Astrocyte (in vitro differentiated cells and primary cell): ENCODE results near the gene PMP22. TPM values are rescaled to one million over a fixed set of nuclear protein-coding genes. Genes with fewer than 3 reads are reported as not detected.
A peak's percentile ranks its signal among the peaks of the same experiment; 100 is the strongest.

Experiments used
- DNase-seq: peaks from one replicate; pipeline ENCODE4 v3.0.0-alpha.2; 2010; ENCODE audit warnings: low read depth
- FAIRE-seq: peaks from 2 replicates; lab custom pipeline; 2011; peaks lifted over from hg19 to GRCh38; lab: Jason Lieb, UNC
- H2AFZ ChIP-seq: 2 replicates; pipeline ENCODE4 v1.6.0; 2012; ENCODE audit warnings: low read depth, low read length, inconsistent platforms
- H3K27ac ChIP-seq: 2 replicates; pipeline ENCODE4 v1.5.1; 2011; ENCODE audit warnings: low read depth, low read length, inconsistent platforms
- H3K27me3 ChIP-seq: 2 replicates; pipeline ENCODE4 v1.6.0; 2011; ENCODE audit warnings: low read length, inconsistent platforms; ENCODE audit not compliant: insufficient read depth
- H3K36me3 ChIP-seq: 2 replicates; pipeline ENCODE4 v1.5.1; 2011; ENCODE audit warnings: low read length, inconsistent platforms; ENCODE audit not compliant: insufficient read depth
- H3K4me1 ChIP-seq: 2 replicates; pipeline ENCODE4 v1.5.1; 2011; ENCODE audit warnings: low read length, inconsistent platforms; ENCODE audit not compliant: insufficient read depth
- H3K4me2 ChIP-seq: 2 replicates; pipeline ENCODE4 v1.6.0; 2012; ENCODE audit warnings: low read length, inconsistent platforms
- H3K4me3 ChIP-seq: 2 replicates; pipeline ENCODE4 v1.5.1; 2011; ENCODE audit warnings: low read depth, mild to moderate bottlenecking, low read length, inconsistent platforms; ENCODE audit not compliant: insufficient read depth
- H3K79me2 ChIP-seq: 2 replicates; pipeline ENCODE4 v1.6.0; 2012; ENCODE audit warnings: mild to moderate bottlenecking, low read length, inconsistent platforms; ENCODE audit not compliant: insufficient read depth
- H3K9ac ChIP-seq: 2 replicates; pipeline ENCODE4 v1.6.0; 2012; ENCODE audit warnings: mild to moderate bottlenecking, low read length, inconsistent platforms
- H3K9me3 ChIP-seq: 2 replicates; pipeline ENCODE4 v1.5.1; 2012; ENCODE audit warnings: low read depth, mild to moderate bottlenecking, low read length, inconsistent platforms; ENCODE audit not compliant: insufficient read depth
- H4K20me1 ChIP-seq: 2 replicates; pipeline ENCODE4 v1.6.0; 2012; ENCODE audit warnings: low read length, inconsistent platforms; ENCODE audit not compliant: insufficient read depth
- H3K27ac Mint-ChIP-seq: one replicate; pipeline ENCODE4 v1.8.0; 2021; ENCODE audit warnings: mild to moderate bottlenecking, mixed read lengths; ENCODE audit not compliant: unreplicated experiment
- H3K27me3 Mint-ChIP-seq: one replicate; pipeline ENCODE4 v1.8.0; 2021; ENCODE audit warnings: low read depth, mixed read lengths; ENCODE audit not compliant: unreplicated experiment
- H3K36me3 Mint-ChIP-seq: one replicate; pipeline ENCODE4 v1.8.0; 2021; ENCODE audit warnings: low read depth, mixed read lengths; ENCODE audit not compliant: unreplicated experiment
- H3K4me1 Mint-ChIP-seq: one replicate; pipeline ENCODE4 v1.8.0; 2021; ENCODE audit warnings: low read depth, mixed read lengths; ENCODE audit not compliant: unreplicated experiment
- H3K4me3 Mint-ChIP-seq: one replicate; pipeline ENCODE4 v1.8.0; 2021; ENCODE audit warnings: mild to moderate bottlenecking, moderate library complexity, mixed read lengths; ENCODE audit not compliant: unreplicated experiment
- H3K9me3 Mint-ChIP-seq: one replicate; pipeline ENCODE4 v1.8.0; 2021; ENCODE audit warnings: mild to moderate bottlenecking, mixed read lengths; ENCODE audit not compliant: unreplicated experiment
- EZH2 ChIP-seq: IDR thresholded peaks from 2 replicates; pipeline ENCODE4 v1.6.1; 2012; ENCODE audit warnings: mild to moderate bottlenecking, low read length, inconsistent platforms; ENCODE audit not compliant: insufficient read depth
- total RNA-seq: library from RNA; stranded (reverse); gene quantifications from 2 replicates; pipeline ENCODE4 v1.2.1, GENCODE V29; 2021
- TF ChIP-seq, protein P1 (sequence below): IDR thresholded peaks from 2 replicates; pipeline ENCODE4 v1.5.1; 2011; ENCODE audit warnings: low read depth, mild to moderate bottlenecking, inconsistent platforms, low read length, moderate library complexity; ENCODE audit not compliant: insufficient read depth

PMP22 gene
- total RNA-seq, 1 donor from 2014 or later = 41.7 TPM

DNA sequence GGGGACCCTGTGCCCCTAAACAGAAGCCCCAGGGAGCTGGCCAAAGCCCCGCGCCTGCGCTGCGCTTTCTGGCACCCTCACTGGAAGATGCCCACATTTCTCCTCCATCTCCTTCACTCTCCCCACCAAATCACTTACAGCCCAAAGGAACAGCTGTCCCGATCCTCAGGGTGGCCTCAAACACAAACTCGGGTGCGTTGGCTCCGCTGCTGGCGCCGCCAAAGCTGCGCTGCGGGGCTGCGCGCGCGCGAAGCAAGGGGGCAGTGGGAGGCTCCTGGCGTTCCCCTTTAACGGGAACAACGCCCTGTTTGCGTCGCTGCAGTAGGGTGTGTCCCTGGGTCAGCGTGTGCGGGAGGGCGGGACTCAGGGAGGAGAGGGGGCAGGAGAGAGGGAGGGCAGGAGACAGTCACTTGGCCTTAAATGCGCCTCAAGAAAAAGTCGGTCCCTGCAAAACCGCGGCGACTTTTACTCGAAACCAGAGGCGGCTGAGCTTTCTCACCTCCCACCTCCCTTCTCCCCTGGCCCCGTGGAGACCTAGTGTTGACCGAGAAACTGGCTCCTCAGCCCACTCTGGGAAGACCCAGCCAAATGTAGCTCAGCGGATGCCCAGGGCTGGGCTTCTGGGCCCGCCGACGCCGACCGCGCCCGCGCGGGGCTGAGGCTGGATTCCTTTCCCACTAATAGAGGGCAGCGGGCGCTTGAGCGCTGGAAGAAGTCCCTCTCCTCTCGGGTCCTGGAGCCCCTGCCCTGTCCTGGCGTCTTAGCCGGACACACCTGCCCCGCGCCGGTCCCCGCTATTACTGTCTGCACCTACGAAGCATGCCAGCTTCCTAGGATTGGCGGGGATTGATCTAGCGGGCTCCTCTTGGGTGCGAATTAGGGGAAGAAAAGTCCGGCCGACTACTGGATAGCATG, 2.6 kb downstream of the PMP22 start:
- Histone ChIP-seq H3K79me2 (peaks cover 15% of the 10 kb centered on the region), H2AFZ (peak overlapping the region; percentile 90), H3K4me1 (peaks cover 26% of the 10 kb centered on the region), H3K27ac (peak overlapping the region; percentile 56), H3K9me3 (no peaks in the 10 kb centered on the region), H4K20me1 (peaks cover 7% of the 10 kb centered on the region), H3K36me3 (no peaks in the 10 kb centered on the region), H3K27me3 (peaks cover 23% of the 10 kb centered on the region), H3K4me3 (peak overlapping the region; percentile 77), H3K9ac (peak overlapping the region; percentile 85), H3K4me2 (peak overlapping the region; percentile 97)
- TF ChIP-seq, protein P1, sequence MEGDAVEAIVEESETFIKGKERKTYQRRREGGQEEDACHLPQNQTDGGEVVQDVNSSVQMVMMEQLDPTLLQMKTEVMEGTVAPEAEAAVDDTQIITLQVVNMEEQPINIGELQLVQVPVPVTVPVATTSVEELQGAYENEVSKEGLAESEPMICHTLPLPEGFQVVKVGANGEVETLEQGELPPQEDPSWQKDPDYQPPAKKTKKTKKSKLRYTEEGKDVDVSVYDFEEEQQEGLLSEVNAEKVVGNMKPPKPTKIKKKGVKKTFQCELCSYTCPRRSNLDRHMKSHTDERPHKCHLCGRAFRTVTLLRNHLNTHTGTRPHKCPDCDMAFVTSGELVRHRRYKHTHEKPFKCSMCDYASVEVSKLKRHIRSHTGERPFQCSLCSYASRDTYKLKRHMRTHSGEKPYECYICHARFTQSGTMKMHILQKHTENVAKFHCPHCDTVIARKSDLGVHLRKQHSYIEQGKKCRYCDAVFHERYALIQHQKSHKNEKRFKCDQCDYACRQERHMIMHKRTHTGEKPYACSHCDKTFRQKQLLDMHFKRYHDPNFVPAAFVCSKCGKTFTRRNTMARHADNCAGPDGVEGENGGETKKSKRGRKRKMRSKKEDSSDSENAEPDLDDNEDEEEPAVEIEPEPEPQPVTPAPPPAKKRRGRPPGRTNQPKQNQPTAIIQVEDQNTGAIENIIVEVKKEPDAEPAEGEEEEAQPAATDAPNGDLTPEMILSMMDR = no peak
- TF ChIP-seq EZH2 = no peak
- Mint-ChIP-seq H3K4me3 (peak overlapping the region; percentile 95), H3K27ac (peak overlapping the region; percentile 81), H3K4me1 (peaks cover 9% of the 10 kb centered on the region), H3K9me3 (no peaks in the 10 kb centered on the region), H3K27me3 (peaks cover 21% of the 10 kb centered on the region), H3K36me3 (peaks cover 5% of the 10 kb centered on the region)
- FAIRE-seq = no peak
- peak; percentile 85 for DNase-seq

- H3K4me1 Mint-ChIP-seq = peaks cover 10% of the 10 kb centered on the region
- peaks cover 15% of the 10 kb centered on the region for H3K79me2 ChIP-seq
- FAIRE-seq (no peak), DNase-seq (peak; percentile 20)
- peak overlapping the region; percentile 97 for H3K4me2 ChIP-seq
- peaks cover 18% of the 10 kb centered on the region for H3K27me3 ChIP-seq
- no peaks in the 10 kb centered on the region for H3K9me3 ChIP-seq
- H3K36me3 ChIP-seq = no peaks in the 10 kb centered on the region
- no peaks in the 10 kb centered on the region for H3K9me3 Mint-ChIP-seq
- H2AFZ ChIP-seq = peak overlapping the region; percentile 90
- peaks cover 19% of the 10 kb centered on the region for H3K27me3 Mint-ChIP-seq
- peak overlapping the region; percentile 56 for H3K27ac ChIP-seq
- H3K4me3 ChIP-seq = peak overlapping the region; percentile 77
- peaks cover 10% of the 10 kb centered on the region for H4K20me1 ChIP-seq
- peaks cover 5% of the 10 kb centered on the region for H3K36me3 Mint-ChIP-seq
- no peak for TF ChIP-seq EZH2
- TF ChIP-seq, protein P1 = no peak
- H3K27ac Mint-ChIP-seq = peak overlapping the region; percentile 81
- H3K9ac ChIP-seq = peak overlapping the region; percentile 85
- H3K4me3 Mint-ChIP-seq = peak overlapping the region; percentile 95
- peaks cover 33% of the 10 kb centered on the region for H3K4me1 ChIP-seq
Observed at GRCh38 chr17:15261802-15262290, 3.3 kb downstream of the PMP22 start.
